CD4-positive, alpha-beta T cell treated with Interleukin-10 for 1 hour (primary cell): ENCODE measurements around the gene GPR21.

Experiments used
- DNase-seq: peaks from one replicate; pipeline ENCODE4 v3.0.0-alpha.2; 2020

GPR21 gene

GRCh38 chr9:123034881-123035510 lies 1.5 kb downstream of the GPR21 start:
- DNase-seq: no peak

- no peak for DNase-seq
Measured at GRCh38 chr9:123035791-123036190, 2.3 kb downstream of the GPR21 start.

GRCh38 chr9:123036893-123037545 lies 3.6 kb downstream of the GPR21 start:
- no peak for DNase-seq

- no peak for DNase-seq
Measured at GRCh38 chr9:123039617-123040219, 6.3 kb downstream of the GPR21 start.

GRCh38 chr9:123040801-123041200 lies 7.3 kb downstream of the GPR21 start:
- no peak for DNase-seq

GRCh38 chr9:123041489-123041888 lies 8.0 kb downstream of the GPR21 start:
- no peak for DNase-seq

GRCh38 chr9:123043081-123043939 lies 9.8 kb downstream of the GPR21 start:
- no peak for DNase-seq

GRCh38 chr9:123044586-123044985 lies 11.1 kb downstream of the GPR21 start:
- no peak for DNase-seq

- DNase-seq: no peak
Measured at GRCh38 chr9:123046406-123047195, 13.1 kb downstream of the GPR21 start.

GRCh38 chr9:123048748-123049147 lies 15.3 kb downstream of the GPR21 start:
- DNase-seq: no peak

GRCh38 chr9:123049589-123050222 lies 16.2 kb downstream of the GPR21 start:
- DNase-seq: no peak

- DNase-seq: no peak
Measured at GRCh38 chr9:123053046-123053445, 19.6 kb downstream of the GPR21 start.

- no peak for DNase-seq
Measured at GRCh38 chr9:123053711-123054110, 20.2 kb downstream of the GPR21 start.

- DNase-seq: no peak
Measured at GRCh38 chr9:123058834-123059233, 25.4 kb downstream of the GPR21 start.

GRCh38 chr9:123059472-123060220 lies 26.2 kb downstream of the GPR21 start:
- DNase-seq: no peak

GRCh38 chr9:123061216-123061615 lies 27.7 kb downstream of the GPR21 start:
- DNase-seq: no peak

GRCh38 chr9:123062351-123063176 lies 29.1 kb downstream of the GPR21 start:
- DNase-seq: no peak

GRCh38 chr9:123063177-123063598 lies 29.7 kb downstream of the GPR21 start:
- no peak for DNase-seq

GRCh38 chr9:123063896-123064295 lies 30.4 kb downstream of the GPR21 start:
- no peak for DNase-seq

- DNase-seq: no peak
Measured at GRCh38 chr9:123064716-123065115, 31.2 kb downstream of the GPR21 start.
